Activated CD4-positive, alpha-beta T cell treated with anti-CD3 and anti-CD28 coated beads, Interleukin-2, amount 50 U/mL, for 48 hours (primary cell): ENCODE results near the gene GRAMD2B.
"Not testable (repeated sequence)": the region's sequence is repeated elsewhere in the genome, so short reads cannot be mapped to it uniquely, and the experiment has no call there.

Source experiments
- DNase-seq, 2 experiments: peaks; one replicate each; pipeline ENCODE4 v3.0.0-alpha.2; 2020

Gene GRAMD2B

GRCh38 chr5:126422994-126423788 lies at the start of gene GRAMD2B:
TSS of gene GRAMD2B (plus strand) at chr5:126423409. CDS start at chr5:126423607, 198 bp downstream.
- peak; percentile 66 to 76 for DNase-seq

DNA sequence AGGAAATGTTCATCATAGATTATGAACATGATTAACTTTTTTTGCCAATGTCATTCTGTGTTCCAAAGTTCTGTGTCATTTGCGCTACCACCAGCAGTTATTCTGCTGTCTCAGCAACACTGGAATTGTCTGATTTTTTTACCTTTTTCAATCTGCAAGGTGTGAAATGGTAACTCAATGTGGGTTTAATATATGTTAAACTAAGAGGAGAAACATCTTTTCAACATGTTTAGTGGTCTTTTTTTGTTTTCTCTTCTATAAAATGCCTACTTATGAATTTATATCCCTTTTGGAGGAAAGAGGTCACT lies 49.1 kb upstream of the GRAMD2B start:
- DNase-seq, result no peak

- no peak for DNase-seq
These were observed 46.8 kb upstream of the GRAMD2B start for GRCh38 chr5:126376443-126376842.

DNA sequence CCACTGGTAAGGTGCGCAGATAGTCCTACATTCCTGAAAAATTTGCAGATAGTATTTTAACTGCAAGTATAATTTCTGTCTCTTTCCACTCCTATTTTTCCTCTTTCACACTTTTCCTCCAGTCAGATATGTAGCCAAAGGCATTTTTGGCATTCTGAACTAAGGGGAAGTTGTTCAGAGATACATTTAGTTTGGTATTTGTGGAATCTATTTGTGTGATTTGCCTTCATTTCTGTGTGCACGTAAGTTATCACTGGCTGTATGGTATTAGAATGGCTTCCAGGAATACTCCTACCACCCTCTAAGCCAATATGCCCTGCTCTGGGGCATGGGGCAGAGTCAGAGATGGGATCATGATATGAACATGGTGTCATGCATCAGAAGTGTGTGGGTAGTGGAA lies 45.8 kb upstream of the GRAMD2B start:
- no peak for DNase-seq

DNA sequence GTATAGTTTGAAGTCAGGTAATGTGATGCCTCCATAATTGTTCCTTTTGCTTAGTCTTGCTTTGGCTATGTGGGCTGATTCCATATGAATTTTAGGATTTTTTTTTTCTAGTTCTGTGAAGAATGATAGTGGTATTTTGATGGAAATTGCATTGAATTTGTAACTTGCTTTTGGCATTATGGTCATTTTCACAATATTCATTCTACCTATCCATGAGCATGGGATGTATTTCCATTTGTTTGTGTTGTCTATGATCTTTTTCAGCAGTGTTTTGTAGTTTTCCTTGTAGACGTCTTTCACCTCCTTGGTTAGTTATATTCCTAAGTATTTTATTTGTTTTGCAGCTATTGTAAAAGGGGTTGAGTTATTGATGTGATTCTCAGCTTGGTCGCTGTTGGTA lies 42.9 kb upstream of the GRAMD2B start:
- DNase-seq, result not testable (repeated sequence)

- no peak for DNase-seq
These were observed 40.0 kb upstream of the GRAMD2B start for GRCh38 chr5:126383246-126383645.

DNA sequence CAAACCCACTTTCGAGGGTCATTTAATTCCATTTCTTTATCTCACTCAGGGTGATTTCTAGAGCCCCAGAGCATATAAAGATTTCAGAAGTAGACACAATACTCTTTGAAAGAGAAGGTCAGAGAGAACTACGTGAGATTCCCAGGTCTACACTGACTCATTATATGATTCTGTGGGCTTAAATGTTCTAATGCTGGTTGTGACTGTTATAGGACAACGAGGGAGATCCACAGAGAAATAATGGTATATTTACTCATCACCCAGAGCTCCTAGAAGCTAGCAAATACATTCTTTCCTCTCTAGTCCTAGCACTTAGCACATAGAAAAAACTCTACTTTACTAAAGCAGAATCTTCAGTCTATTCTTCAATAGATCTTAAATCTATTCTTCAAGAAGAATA lies 39.4 kb upstream of the GRAMD2B start:
- no peak for DNase-seq

DNA sequence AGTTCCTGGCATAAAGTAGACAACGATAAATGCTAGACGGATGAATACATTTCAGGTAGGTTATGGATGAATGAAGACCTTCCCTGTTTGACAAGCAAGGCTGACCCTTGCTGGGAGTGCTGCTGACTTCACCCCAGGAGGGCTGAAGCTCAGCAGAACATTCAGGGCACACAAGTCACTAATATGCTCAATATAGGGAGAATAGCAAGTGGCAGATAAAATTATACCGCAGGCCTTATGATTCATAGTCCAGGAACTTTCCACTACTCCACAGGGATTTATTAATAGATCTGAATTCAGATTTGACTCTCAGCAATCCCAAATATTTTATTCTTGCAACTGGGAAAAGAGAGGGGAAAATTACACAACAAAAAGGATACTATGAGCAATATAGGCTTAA lies 38.2 kb upstream of the GRAMD2B start:
- no peak for DNase-seq

GRCh38 chr5:126385524-126386502 lies 37.4 kb upstream of the GRAMD2B start:
- DNase-seq, result no peak

DNA sequence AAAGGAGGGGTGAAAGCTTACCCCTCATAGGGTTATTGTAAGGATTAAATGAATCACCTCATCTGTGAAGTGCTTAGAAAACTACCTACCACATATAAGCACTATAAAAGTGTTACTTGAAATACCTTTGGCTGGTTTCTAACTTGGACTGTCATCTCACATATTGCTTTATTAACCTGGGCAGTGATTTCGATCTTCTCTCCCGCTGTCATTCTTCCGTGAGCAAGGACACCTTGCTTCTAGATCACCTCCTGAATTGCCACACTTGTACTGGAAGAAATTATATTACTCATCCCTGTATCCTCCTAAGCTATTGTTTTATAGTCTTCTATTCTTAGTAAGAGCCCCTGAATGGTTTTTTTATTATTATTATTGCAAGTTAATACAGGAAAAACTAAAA lies 34.0 kb upstream of the GRAMD2B start:
- no peak for DNase-seq

GRCh38 chr5:126390051-126390450 lies 33.2 kb upstream of the GRAMD2B start:
- no peak for DNase-seq

GRCh38 chr5:126391386-126391785 lies 31.8 kb upstream of the GRAMD2B start:
- DNase-seq, result no peak

GRCh38 chr5:126394211-126394788 lies 28.9 kb upstream of the GRAMD2B start:
- no peak for DNase-seq

- DNase-seq, result no peak
These were observed 28.0 kb upstream of the GRAMD2B start for GRCh38 chr5:126395198-126395597.

- DNase-seq, result no peak
These were observed 27.6 kb upstream of the GRAMD2B start for GRCh38 chr5:126395605-126396004.

- DNase-seq, result not testable (repeated sequence)
These were observed 26.5 kb upstream of the GRAMD2B start for GRCh38 chr5:126396721-126397120.

- no peak for DNase-seq
These were observed 24.4 kb upstream of the GRAMD2B start for GRCh38 chr5:126398791-126399190.

DNA sequence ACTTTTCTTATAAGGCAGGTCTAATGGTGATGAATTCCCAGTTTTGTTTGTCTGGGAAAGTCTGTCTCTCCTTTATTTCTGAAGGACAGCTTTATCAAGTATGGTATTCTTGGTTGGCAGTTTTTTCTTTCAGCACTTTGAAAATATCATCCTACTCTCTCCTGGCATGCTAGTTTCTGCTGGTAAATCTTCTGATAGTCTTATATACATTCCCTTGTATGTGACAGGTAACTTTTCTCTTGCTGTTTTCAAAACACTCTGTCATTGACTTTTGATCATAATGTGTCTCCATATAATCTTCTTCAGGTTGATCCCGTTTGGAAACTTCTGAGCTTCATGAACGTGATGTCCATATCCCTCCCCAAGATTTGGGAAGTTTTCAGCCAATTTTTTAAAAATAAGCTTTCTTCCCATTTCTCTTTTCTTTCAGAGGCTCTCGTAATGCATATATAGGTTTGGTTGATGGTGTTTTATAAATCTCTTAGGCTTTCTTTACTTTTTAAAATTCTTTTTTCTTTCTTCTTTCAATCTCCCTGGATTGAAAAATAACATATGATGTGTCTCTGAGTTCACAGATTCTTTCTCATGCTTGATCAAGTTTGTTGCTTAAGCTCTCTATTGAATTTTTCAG lies 22.5 kb upstream of the GRAMD2B start:
- DNase-seq, result no peak

DNA sequence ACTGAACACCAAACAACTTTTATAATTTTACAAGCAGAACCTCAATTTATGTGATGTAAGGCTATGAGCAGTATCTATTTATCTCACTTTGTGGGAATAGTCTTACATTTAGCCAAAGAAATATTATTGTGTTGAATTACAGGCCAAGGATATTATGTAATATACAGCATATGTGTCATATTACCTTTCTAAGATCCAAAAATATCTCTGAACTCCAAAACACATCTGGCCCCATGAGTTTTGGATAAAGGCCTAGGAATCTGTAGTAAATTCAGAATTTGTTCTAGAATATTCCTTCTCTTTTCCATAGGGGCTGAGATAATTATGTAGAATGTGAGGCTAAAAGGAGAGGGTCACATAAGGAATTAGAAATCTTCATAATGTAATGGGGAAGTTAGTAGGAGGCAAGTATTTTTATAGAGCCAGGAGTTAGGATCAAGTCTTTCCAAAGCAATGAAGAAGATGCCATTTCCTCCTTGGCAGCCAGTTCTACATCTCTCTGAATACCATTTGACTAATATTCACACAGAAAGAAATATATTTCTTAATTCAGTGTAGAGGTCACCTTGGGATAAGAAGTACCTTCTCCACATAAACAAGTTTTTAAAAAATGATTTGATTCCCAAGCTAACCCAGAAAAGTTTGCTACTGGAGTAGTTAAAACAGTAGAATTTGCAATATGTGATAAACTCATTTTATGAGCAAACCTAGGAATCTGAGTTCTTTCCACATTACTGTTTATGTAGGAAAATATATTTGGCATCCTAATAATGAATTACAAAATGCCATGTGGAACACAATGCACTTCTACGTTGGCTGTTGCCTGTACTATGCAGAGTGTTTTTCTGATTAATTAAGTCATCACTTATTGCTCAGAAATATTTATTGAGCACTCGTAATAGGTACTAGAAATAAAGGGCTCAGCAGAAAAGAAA lies 20.3 kb upstream of the GRAMD2B start:
- DNase-seq, result no peak

DNA sequence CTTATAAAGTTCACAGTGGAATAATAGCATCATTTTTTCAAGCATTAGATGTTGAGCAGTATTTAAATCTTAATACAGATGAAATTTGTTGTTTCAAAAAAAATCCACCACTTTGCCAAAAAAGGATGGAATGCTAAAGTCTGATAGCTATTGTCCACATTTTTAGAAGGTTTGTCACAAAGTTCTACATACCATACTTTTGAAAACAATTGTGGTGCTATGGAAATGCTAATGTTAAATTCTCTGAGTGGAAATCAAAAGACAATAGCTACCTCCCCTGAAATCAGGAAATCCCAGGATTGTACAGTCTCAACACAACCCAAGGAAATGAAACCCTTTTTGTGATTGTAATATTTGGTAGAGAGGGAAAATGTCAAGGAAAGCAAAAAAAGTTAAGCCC lies 19.3 kb upstream of the GRAMD2B start:
- no peak for DNase-seq

DNA sequence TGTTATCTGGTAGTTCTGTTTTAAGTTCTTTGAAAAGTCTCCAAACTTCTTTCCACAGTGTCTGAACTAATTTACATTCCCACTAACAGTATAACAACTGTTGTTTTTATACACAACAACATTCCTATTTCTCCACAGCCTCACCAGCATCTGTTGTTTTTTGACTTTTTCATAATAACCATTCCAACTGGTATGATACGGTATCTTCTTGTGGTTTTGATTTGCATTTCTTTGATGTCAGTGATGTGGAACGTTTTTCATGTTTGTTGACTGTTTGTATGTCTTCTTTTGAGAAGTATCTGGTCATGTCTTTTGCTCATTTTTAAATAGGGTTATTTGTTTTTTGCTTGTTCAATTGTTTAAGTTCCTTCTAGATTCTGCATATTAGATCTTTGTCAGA lies 12.6 kb upstream of the GRAMD2B start:
- no peak for DNase-seq

GRCh38 chr5:126413856-126414255 lies 9.4 kb upstream of the GRAMD2B start:
- DNase-seq, result no peak
